ENCODE measurements around the gene TNFAIP8.

TNFAIP8 gene

GRCh38 chr5:119347991-119348390, 7.8 kb upstream of the TNFAIP8 start:
- DNase-seq (ENCODE audit: low read depth) = no peak

GRCh38 chr5:119353213-119353612, 2.6 kb upstream of the TNFAIP8 start:
- peak; percentile 27 for DNase-seq (ENCODE audit: low read depth)

- DNase-seq (ENCODE audit: low read depth) = no peak
Observed at GRCh38 chr5:119353686-119354366, 2.0 kb upstream of the TNFAIP8 start.

- no peak for DNase-seq (ENCODE audit: low read depth)
Observed at GRCh38 chr5:119354537-119355243, 1.1 kb upstream of the TNFAIP8 start.

GRCh38 chr5:119355244-119355638, 578 bp upstream of the TNFAIP8 start:
- DNase-seq (ENCODE audit: low read depth) = no peak

- DNase-seq (ENCODE audit: low read depth) = no peak
Observed at GRCh38 chr5:119356612-119357188, 881 bp downstream of the TNFAIP8 start.

- no peak for DNase-seq (ENCODE audit: low read depth)
Observed at GRCh38 chr5:119357270-119357669, 1.5 kb downstream of the TNFAIP8 start.

GRCh38 chr5:119357808-119358529, 2.1 kb downstream of the TNFAIP8 start:
- DNase-seq (ENCODE audit: low read depth) = no peak

GRCh38 chr5:119358530-119358900, 2.7 kb downstream of the TNFAIP8 start:
- DNase-seq (ENCODE audit: low read depth) = no peak

GRCh38 chr5:119358901-119359603, 3.2 kb downstream of the TNFAIP8 start:
- DNase-seq (ENCODE audit: low read depth) = no peak

- DNase-seq (ENCODE audit: low read depth) = no peak
Observed at GRCh38 chr5:119359737-119360413, 4.1 kb downstream of the TNFAIP8 start.

- DNase-seq (ENCODE audit: low read depth) = peak; percentile 91
Observed at GRCh38 chr5:119360905-119361593, 5.2 kb downstream of the TNFAIP8 start.

GRCh38 chr5:119361594-119362125, 5.8 kb downstream of the TNFAIP8 start:
- DNase-seq (ENCODE audit: low read depth) = no peak

- DNase-seq (ENCODE audit: low read depth) = no peak
Observed at GRCh38 chr5:119362714-119363113, 6.9 kb downstream of the TNFAIP8 start.

- DNase-seq (ENCODE audit: low read depth) = no peak
Observed at GRCh38 chr5:119363271-119363670, 7.5 kb downstream of the TNFAIP8 start.

GRCh38 chr5:119363936-119364335, 8.1 kb downstream of the TNFAIP8 start:
- no peak for DNase-seq (ENCODE audit: low read depth)

GRCh38 chr5:119365847-119366539, 10.2 kb downstream of the TNFAIP8 start:
- no peak for DNase-seq (ENCODE audit: low read depth)

GRCh38 chr5:119366540-119366881, 10.7 kb downstream of the TNFAIP8 start:
- no peak for DNase-seq (ENCODE audit: low read depth)

GRCh38 chr5:119367502-119368237, 11.9 kb downstream of the TNFAIP8 start:
- DNase-seq (ENCODE audit: low read depth) = peak; percentile 16
